Activated gamma-delta T cell (primary cell): ENCODE results near the gene NCCRP1.

Experiments used
- DNase-seq: peaks from one replicate; lab custom pipeline; 2025; lab: John Stamatoyannopoulos, UW
- total RNA-seq, 2 donors: gene quantifications; one replicate each; lab custom pipeline; 2026; lab: John Stamatoyannopoulos, UW

Gene NCCRP1
- 0.92 to 4.3 reads per million in 2 donors for total RNA-seq

- DNase-seq = no peak
These were observed at the start of gene NCCRP1 for GRCh38 chr19:39196860-39197562. TSS of gene NCCRP1 (plus strand) at chr19:39196964. CDS start at chr19:39196983, 19 bp downstream.

GRCh38 chr19:39147480-39147879 lies 49.3 kb upstream of the NCCRP1 start:
- no peak for DNase-seq

- DNase-seq = no peak
These were observed 47.7 kb upstream of the NCCRP1 start for GRCh38 chr19:39148939-39149529.

GRCh38 chr19:39150235-39150634 lies 46.5 kb upstream of the NCCRP1 start:
- DNase-seq = no peak

- no peak for DNase-seq
These were observed 45.8 kb upstream of the NCCRP1 start for GRCh38 chr19:39150807-39151600.

- DNase-seq = no peak
These were observed 44.7 kb upstream of the NCCRP1 start for GRCh38 chr19:39152066-39152465.

GRCh38 chr19:39154100-39154628 lies 42.6 kb upstream of the NCCRP1 start:
- DNase-seq = no peak

- DNase-seq = no peak
These were observed 42.1 kb upstream of the NCCRP1 start for GRCh38 chr19:39154629-39155100.

- no peak for DNase-seq
These were observed 41.6 kb upstream of the NCCRP1 start for GRCh38 chr19:39155114-39155700.

- DNase-seq = no peak
These were observed 41.0 kb upstream of the NCCRP1 start for GRCh38 chr19:39155741-39156140.

- no peak for DNase-seq
These were observed 40.2 kb upstream of the NCCRP1 start for GRCh38 chr19:39156326-39157230.

GRCh38 chr19:39157275-39157996 lies 39.3 kb upstream of the NCCRP1 start:
- DNase-seq = no peak

- DNase-seq = no peak
These were observed 38.8 kb upstream of the NCCRP1 start for GRCh38 chr19:39157997-39158389.

GRCh38 chr19:39158646-39159260 lies 38.0 kb upstream of the NCCRP1 start:
- no peak for DNase-seq

- no peak for DNase-seq
These were observed 36.3 kb upstream of the NCCRP1 start for GRCh38 chr19:39160523-39160861.

- no peak for DNase-seq
These were observed 35.7 kb upstream of the NCCRP1 start for GRCh38 chr19:39160889-39161672.

GRCh38 chr19:39162441-39163043 lies 34.2 kb upstream of the NCCRP1 start:
- no peak for DNase-seq

- DNase-seq = no peak
These were observed 33.1 kb upstream of the NCCRP1 start for GRCh38 chr19:39163621-39164020.

GRCh38 chr19:39164289-39164688 lies 32.5 kb upstream of the NCCRP1 start:
- DNase-seq = no peak
